ENCODE measurements around the gene RREB1. TPM values are rescaled to one million over a fixed set of nuclear protein-coding genes. Genes with fewer than 3 reads are reported as not detected.

The RREB1 gene
- total RNA-seq, 1 donor from 2014 or later, result 43.9 TPM

- no peak for TF ChIP-seq CTCF (conservative IDR thresholded peaks at IDR 0.05)
- DNase-seq (ENCODE audit: extremely low spot score, unreplicated experiment), result no peak
- Mint-ChIP-seq H3K36me3 (peaks cover 37% of the 10 kb centered on the region), H3K27me3 (no peaks in the 10 kb centered on the region), H3K27ac (no peak overlapping the region), H3K9me3 (no peaks in the 10 kb centered on the region), H3K4me3 (no peak overlapping the region), H3K4me1 (ENCODE audit: unreplicated experiment) (peaks cover 21% of the 10 kb centered on the region)
These were observed 97.0 kb downstream of the RREB1 start for GRCh38 chr6:7204726-7205125.

DNA sequence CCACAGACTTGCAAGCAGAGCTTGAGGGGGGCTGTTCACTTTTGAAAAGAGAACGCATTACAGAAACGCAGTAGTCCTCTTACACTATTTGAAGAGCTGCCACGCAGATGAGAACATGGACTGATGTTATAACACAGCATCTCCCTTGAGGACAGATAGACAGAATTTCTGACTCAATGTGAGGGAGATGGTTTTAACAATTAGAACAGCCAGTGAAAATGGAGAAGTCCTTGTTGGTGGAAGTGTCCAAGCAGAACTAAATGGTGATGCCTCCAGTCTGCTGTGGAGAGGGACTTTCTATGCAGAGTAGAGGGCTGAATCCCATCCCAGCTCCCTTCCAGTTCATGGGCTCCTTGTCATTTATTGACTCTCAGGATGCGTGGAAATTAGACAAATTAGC, 100.0 kb downstream of the RREB1 start:
- Mint-ChIP-seq H3K4me3 (no peak overlapping the region), H3K4me1 (ENCODE audit: unreplicated experiment) (peaks cover 10% of the 10 kb centered on the region), H3K9me3 (no peaks in the 10 kb centered on the region), H3K27me3 (no peaks in the 10 kb centered on the region), H3K36me3 (peaks cover 37% of the 10 kb centered on the region), H3K27ac (no peak overlapping the region)
- TF ChIP-seq CTCF (conservative IDR thresholded peaks at IDR 0.05), result no peak
- no peak for DNase-seq (ENCODE audit: extremely low spot score, unreplicated experiment)

DNA sequence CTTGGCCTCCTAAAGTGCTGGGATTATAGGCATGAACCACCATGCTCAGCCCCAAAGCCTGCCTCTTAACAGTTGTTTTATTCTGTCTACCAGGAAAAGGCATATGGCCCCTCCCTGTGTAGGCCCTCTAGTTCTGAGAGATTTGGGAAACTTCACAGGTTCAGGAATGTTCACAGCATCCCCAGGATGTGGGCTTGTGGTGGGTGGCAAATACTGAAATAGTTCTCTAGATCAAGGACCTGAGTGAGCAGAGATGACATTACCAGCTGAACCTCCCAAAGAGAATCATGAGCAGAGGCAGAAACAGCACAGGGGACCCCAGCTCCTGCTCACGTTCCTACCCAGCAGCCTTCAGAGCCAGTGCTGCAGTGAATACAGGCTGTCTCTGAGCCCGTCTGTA, 105.7 kb downstream of the RREB1 start:
- no peak overlapping the region for H3K4me3 Mint-ChIP-seq
- H3K9me3 Mint-ChIP-seq, result no peaks in the 10 kb centered on the region
- H3K27me3 Mint-ChIP-seq, result no peaks in the 10 kb centered on the region
- peaks cover 35% of the 10 kb centered on the region for H3K36me3 Mint-ChIP-seq
- TF ChIP-seq CTCF (conservative IDR thresholded peaks at IDR 0.05), result no peak
- H3K27ac Mint-ChIP-seq, result no peak overlapping the region
- no peak for DNase-seq (ENCODE audit: extremely low spot score, unreplicated experiment)
- peaks cover 16% of the 10 kb centered on the region for H3K4me1 Mint-ChIP-seq (ENCODE audit: unreplicated experiment)

DNA sequence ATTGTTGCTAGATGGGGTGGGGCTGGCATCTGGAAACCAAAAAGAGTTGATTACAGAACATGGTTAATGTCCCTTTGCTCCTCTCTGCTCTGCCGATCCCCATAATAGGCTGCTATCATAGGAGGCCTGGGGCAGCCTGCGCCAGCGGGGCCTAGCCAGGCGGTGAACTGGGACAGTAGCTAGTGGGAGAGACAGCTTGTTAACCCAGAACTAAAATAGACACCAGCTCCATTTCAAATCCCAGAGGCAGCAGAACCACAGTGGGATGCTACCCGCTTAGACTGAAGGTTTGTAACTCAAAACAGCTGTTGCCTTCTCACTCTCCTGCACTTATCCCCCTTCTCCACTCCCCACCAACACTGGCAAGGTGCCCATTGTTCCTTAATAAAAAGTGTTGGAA, 106.7 kb downstream of the RREB1 start:
- DNase-seq (ENCODE audit: extremely low spot score, unreplicated experiment), result no peak
- Mint-ChIP-seq H3K27ac (peak overlapping the region; percentile 19), H3K4me1 (ENCODE audit: unreplicated experiment) (peaks cover 16% of the 10 kb centered on the region), H3K4me3 (no peak overlapping the region), H3K9me3 (no peaks in the 10 kb centered on the region), H3K27me3 (no peaks in the 10 kb centered on the region), H3K36me3 (peaks cover 35% of the 10 kb centered on the region)
- no peak for TF ChIP-seq CTCF (conservative IDR thresholded peaks at IDR 0.05)

DNA sequence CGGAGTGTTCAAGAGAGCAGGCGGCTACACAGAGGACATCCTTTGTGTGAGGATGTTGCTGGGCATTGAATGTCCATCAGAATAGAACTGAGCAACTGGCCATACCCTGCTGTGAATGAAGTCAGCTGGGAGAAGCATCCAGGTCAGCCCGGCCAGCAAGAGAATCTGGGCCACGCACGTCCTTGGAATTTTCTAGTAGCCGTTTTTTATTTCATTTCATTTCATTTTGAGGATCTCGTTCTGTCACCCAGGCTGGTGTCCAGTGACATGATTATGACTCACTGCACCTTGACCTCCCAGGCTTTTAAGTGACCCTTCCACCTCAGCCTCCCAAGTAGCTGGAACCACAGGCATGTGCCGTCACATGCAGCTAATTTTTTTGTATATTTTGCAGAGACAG, 107.4 kb downstream of the RREB1 start:
- H3K27ac Mint-ChIP-seq, result peak overlapping the region; percentile 19

More for the DNA sequence above, 107.4 kb downstream of the RREB1 start:
- no peaks in the 10 kb centered on the region for H3K9me3 Mint-ChIP-seq
- H3K4me3 Mint-ChIP-seq, result no peak overlapping the region
- no peak for DNase-seq (ENCODE audit: extremely low spot score, unreplicated experiment)
- peaks cover 30% of the 10 kb centered on the region for H3K36me3 Mint-ChIP-seq
- H3K27me3 Mint-ChIP-seq, result no peaks in the 10 kb centered on the region
- TF ChIP-seq CTCF (conservative IDR thresholded peaks at IDR 0.05), result no peak
- H3K4me1 Mint-ChIP-seq (ENCODE audit: unreplicated experiment), result peaks cover 22% of the 10 kb centered on the region
